Liver (tissue), 9 donors: ENCODE results near the gene RFX4. TPM values are rescaled to one million over a fixed set of nuclear protein-coding genes. Genes with fewer than 3 reads are reported as not detected.
"Not testable (repeated sequence)": the region's sequence is repeated elsewhere in the genome, so short reads cannot be mapped to it uniquely, and the experiment has no call there.

ENCODE experiments used
- DNase-seq: peaks from one replicate; pipeline ENCODE4 v3.0.0-alpha.2; 2017; ENCODE audit warnings: low spot score
- H3K27ac ChIP-seq, 2 donors: one replicate each; pipeline ENCODE4 v1.7.0; 2013; ENCODE audit warnings: inconsistent platforms in 2 of 2, low read length in 2 of 2, control low read depth in 1 of 2, low read depth in 1 of 2, mild to moderate bottlenecking in 1 of 2
- H3K27me3 ChIP-seq, 4 donors: one replicate each; pipeline versions ENCODE4 v1.6.1 to v1.7.0; 2013; ENCODE audit warnings: low read length in 3 of 4, inconsistent platforms in 1 of 4, mild to moderate bottlenecking in 1 of 4, moderate library complexity in 1 of 4; ENCODE audit not compliant: control insufficient read depth in 4 of 4, insufficient read depth in 4 of 4
- H3K36me3 ChIP-seq, 4 donors: one replicate each; pipeline versions ENCODE4 v1.6.1 to v1.7.0; 2013; ENCODE audit warnings: low read length in 3 of 4, mild to moderate bottlenecking in 3 of 4, low read depth in 1 of 4, moderate library complexity in 1 of 4; ENCODE audit not compliant: control insufficient read depth in 4 of 4, insufficient read depth in 3 of 4
- H3K4me1 ChIP-seq, 4 donors: one replicate each; pipeline versions ENCODE4 v1.6.1 to v1.7.0; 2013; ENCODE audit warnings: low read length in 3 of 4, mild to moderate bottlenecking in 3 of 4, moderate library complexity in 1 of 4; ENCODE audit not compliant: control insufficient read depth in 4 of 4, insufficient read depth in 4 of 4
- H3K4me3 ChIP-seq, 3 donors: one replicate each; pipeline versions ENCODE4 v1.6.1 to v1.7.0; 2013; ENCODE audit warnings: low read length in 3 of 3, control low read depth in 1 of 3, low read depth in 1 of 3, mild to moderate bottlenecking in 1 of 3
- H3K9ac ChIP-seq, 2 donors: one replicate each; pipeline ENCODE4 v1.7.0; 2013; ENCODE audit warnings: low read length in 2 of 2, mild to moderate bottlenecking in 2 of 2, moderate library complexity in 2 of 2, control low read depth in 1 of 2, low read depth in 1 of 2
- H3K9me3 ChIP-seq, 4 donors: one replicate each; pipeline versions ENCODE4 v1.6.1 to v1.7.0; 2013; ENCODE audit warnings: low read length in 3 of 4; ENCODE audit not compliant: control insufficient read depth in 4 of 4
- ATF3 ChIP-seq: IDR thresholded peaks from 2 replicates; pipeline ENCODE4 v1.6.1; 2016; ENCODE audit warnings: antibody characterized with exemption
- CTCF ChIP-seq: fragments of 150-350 bp; IDR thresholded peaks from 2 replicates; pipeline ENCODE4 v1.5.1; 2017; ENCODE audit warnings: improper control_type of control experiment, low read depth, low read length; ENCODE audit not compliant: missing input control
- EGR1 ChIP-seq, 2 donors: IDR thresholded peaks; 2 replicates each; pipeline ENCODE4 v1.6.1; 2016 to 2018; ENCODE audit warnings: antibody characterized with exemption in 2 of 2, low read depth in 2 of 2
- FOXA1 ChIP-seq: IDR thresholded peaks from 2 replicates; pipeline ENCODE4 v1.6.1; 2016; ENCODE audit warnings: antibody characterized with exemption
- FOXA2 ChIP-seq: IDR thresholded peaks from 2 replicates; pipeline ENCODE4 v1.6.1; 2016; ENCODE audit warnings: antibody characterized with exemption
- GABPA ChIP-seq, 2 donors: IDR thresholded peaks in 1 of 2; conservative IDR thresholded peaks in 1 of 2; 2 replicates each; pipeline ENCODE4 v1.6.1; 2016; ENCODE audit warnings: antibody characterized with exemption in 2 of 2, mild to moderate bottlenecking in 1 of 2, moderate library complexity in 1 of 2
- HNF4A ChIP-seq, 2 donors: conservative IDR thresholded peaks; 2 replicates each; pipeline ENCODE4 v1.6.1; 2016; ENCODE audit warnings: antibody characterized with exemption in 2 of 2, mild to moderate bottlenecking in 2 of 2
- HNF4G ChIP-seq: IDR thresholded peaks from 2 replicates; pipeline ENCODE4 v1.6.1; 2016; ENCODE audit warnings: antibody characterized with exemption
- JUND ChIP-seq, 2 donors: IDR thresholded peaks; 2 replicates each; pipeline ENCODE4 v1.6.1; 2016; ENCODE audit warnings: antibody characterized with exemption in 2 of 2
- MAX ChIP-seq: IDR thresholded peaks from 2 replicates; pipeline ENCODE4 v1.6.1; 2016; ENCODE audit warnings: antibody characterized with exemption
- NR2F2 ChIP-seq: IDR thresholded peaks from 2 replicates; pipeline ENCODE4 v1.6.1; 2016; ENCODE audit warnings: antibody characterized with exemption
- RAD21 ChIP-seq, 2 donors: IDR thresholded peaks; 2 replicates each; pipeline ENCODE4 v1.6.1; 2016; ENCODE audit warnings: antibody characterized with exemption in 2 of 2, mild to moderate bottlenecking in 2 of 2
- REST ChIP-seq: IDR thresholded peaks from 2 replicates; pipeline ENCODE4 v1.6.1; 2016; ENCODE audit warnings: antibody characterized with exemption, mild to moderate bottlenecking
- RXRA ChIP-seq, 2 donors: IDR thresholded peaks; 2 replicates each; pipeline ENCODE4 v1.6.1; 2017 to 2018; ENCODE audit warnings: antibody characterized with exemption in 2 of 2, mild to moderate bottlenecking in 1 of 2
- SP1 ChIP-seq: IDR thresholded peaks from 2 replicates; pipeline ENCODE4 v1.6.1; 2018; ENCODE audit warnings: antibody characterized with exemption, mild to moderate bottlenecking
- TAF1 ChIP-seq: conservative IDR thresholded peaks from 2 replicates; pipeline ENCODE4 v1.6.1; 2016; ENCODE audit warnings: antibody characterized with exemption, mild to moderate bottlenecking
- YY1 ChIP-seq: IDR thresholded peaks from 2 replicates; pipeline ENCODE4 v1.6.1; 2016; ENCODE audit warnings: antibody characterized with exemption, mild to moderate bottlenecking
- ZBTB33 ChIP-seq: IDR thresholded peaks from 2 replicates; pipeline ENCODE4 v1.6.1; 2016; ENCODE audit warnings: antibody characterized with exemption
- whole genome bisulfite sequencing: extraction: QIAGEN DNeasy Blood & Tissue Kit; methylation state at CpG from one replicate; pipeline ENCODE4 v1.1.7; 2013; 5-methylcytosine and 5-hydroxymethylcytosine counted together
- polyA plus RNA-seq, 2 donors: library from polyadenylated mRNA; stranded (reverse) in 1 of 2; unstranded in 1 of 2; fragments of 200-250 nt in 1 of 2; fragments of >200 nt in 1 of 2; fragmentation: Nextera tagmentation in 1 of 2; extraction: Ambion mirVana in 1 of 2; gene quantifications; one replicate each; pipeline versions ENCODE4 v1.2.1 to v1.2.3, GENCODE V29; 2013 to 2015
- total RNA-seq, 2 donors: library from RNA; depleted of rRNA; stranded (reverse); fragments of >200 nt; gene quantifications; one replicate each; pipeline ENCODE4 v1.2.3, GENCODE V29; 2014
- donor health status: healthy.
- donor health status: healthy.
- donor health status: healthy.
- donor health status: healthy.
- donor health status: healthy.

The RFX4 gene
- total and polyA plus RNA-seq, 4 donors, result not detected

GRCh38 chr12:106690569-106691305, 107.9 kb downstream of the RFX4 start:
- H3K27me3 ChIP-seq, result no peaks in the 10 kb centered on the region
- peaks cover 0 to 2% (median 0%) of the 10 kb centered on the region in 4 donors for H3K4me1 ChIP-seq
- H3K9ac ChIP-seq, result no peak overlapping the region
- TF ChIP-seq NR2F2, result no peak
- no peak for TF ChIP-seq TAF1
- TF ChIP-seq FOXA1, result no peak
- no peak for TF ChIP-seq RAD21 (IDR thresholded peaks at IDR 0.05)
- no peak for TF ChIP-seq EGR1 (IDR thresholded peaks at IDR 0.05; ENCODE audit: low read depth in 2 of 2)
- no peak for TF ChIP-seq SP1
- TF ChIP-seq ATF3, result no peak
- no peak for TF ChIP-seq REST
- TF ChIP-seq FOXA2, result no peak
- no peak for TF ChIP-seq HNF4G
- no peak for TF ChIP-seq HNF4A (conservative IDR thresholded peaks at IDR 0.05)
- no peak for TF ChIP-seq MAX
- TF ChIP-seq JUND (IDR thresholded peaks at IDR 0.05), result no peak
- no peak for TF ChIP-seq GABPA (IDR thresholded peaks at IDR 0.05 in 1 of 2, conservative IDR thresholded peaks at IDR 0.05 in 1 of 2)
- no peak for TF ChIP-seq RXRA (IDR thresholded peaks at IDR 0.05)
- TF ChIP-seq YY1, result no peak
- no peak for TF ChIP-seq CTCF
- no peak for TF ChIP-seq ZBTB33
- no peak overlapping the region for H3K4me3 ChIP-seq
- no peaks in the 10 kb centered on the region for H3K9me3 ChIP-seq
- no peak for DNase-seq
- 89% methylated on average over 3 of the region's 3 CpGs for WGBS
- H3K27ac ChIP-seq, result no peak overlapping the region
- H3K36me3 ChIP-seq, result no peaks in the 10 kb centered on the region

GRCh38 chr12:106692033-106692432, 109.2 kb downstream of the RFX4 start:
- not testable (repeated sequence) for H3K4me1 ChIP-seq, H3K27me3 ChIP-seq, H3K9me3 ChIP-seq, H3K27ac ChIP-seq, H3K36me3 ChIP-seq, H3K4me3 ChIP-seq, H3K9ac ChIP-seq, DNase-seq
- WGBS, result 92% methylated on average over 6 of the region's 6 CpGs
